Measurements from ENCODE around the gene RMND5A.

Gene RMND5A

DNA sequence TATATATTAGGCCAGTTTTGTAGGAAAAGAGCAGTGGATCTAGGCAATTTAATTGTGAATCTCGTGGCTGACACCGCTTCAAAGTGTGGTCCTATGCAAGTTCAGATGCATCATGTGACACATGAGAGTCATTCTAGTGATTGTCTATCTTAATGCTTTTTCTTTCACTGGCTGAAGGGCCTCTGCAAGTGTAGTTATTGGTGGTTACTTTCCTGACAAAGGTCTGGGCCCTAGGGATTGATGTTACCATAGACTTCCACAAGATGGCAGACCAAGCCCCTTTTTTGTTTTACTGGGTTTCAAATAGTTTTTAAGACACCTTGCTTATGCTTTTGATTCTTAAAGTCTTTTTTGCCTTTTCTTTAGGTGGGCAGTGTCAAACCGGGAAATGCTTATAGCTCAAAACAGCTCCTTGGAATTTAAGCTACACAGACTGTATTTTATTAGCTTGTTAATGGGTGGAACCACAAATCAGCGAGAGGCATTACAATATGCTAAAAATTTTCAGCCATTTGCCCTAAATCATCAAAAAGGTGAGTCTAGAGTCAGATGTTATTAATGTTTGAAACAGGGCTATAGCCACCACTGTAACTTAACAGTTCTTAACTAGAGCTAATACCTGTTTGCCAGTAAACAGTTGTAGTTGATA is 44.7 kb downstream of the RMND5A start:
- Histone ChIP-seq H3K4me2 (ENCODE audit: low read depth, low read length, poor library complexity, severe bottlenecking) (no peak overlapping the region), H3K27ac (ENCODE audit: low read depth, low read length) (no peak overlapping the region), H3K79me2 (ENCODE audit: insufficient read depth, low read length) (peaks cover 5% of the 10 kb centered on the region; the same call in 1 of the 2 replicates), H3K36me3 (ENCODE audit: low read length) (no peaks in the 10 kb centered on the region), H3K9ac (ENCODE audit: low read length) (no peak overlapping the region), H2AFZ (ENCODE audit: low read depth, low read length, severe bottlenecking) (no peak overlapping the region), H3K4me3 (ENCODE audit: insufficient read depth, low read length, poor library complexity, severe bottlenecking) (no peak overlapping the region), H3K9me3 (ENCODE audit: insufficient read depth, low read length) (no peaks in the 10 kb centered on the region), H3K9me2 (replicated peaks; ENCODE audit: insufficient read depth, low read length) (no peaks in the 10 kb centered on the region), H4K20me1 (ENCODE audit: low read depth, low read length) (no peaks in the 10 kb centered on the region), H3F3A (ENCODE audit: insufficient read depth) (no peaks in the 10 kb centered on the region), H3K27me3 (ENCODE audit: low read length) (no peaks in the 10 kb centered on the region)
- no peak for TF ChIP-seq EZH2phosphoT487 (conservative IDR thresholded peaks at IDR 0.05; ENCODE audit: low read length)
- TF ChIP-seq, protein P1, sequence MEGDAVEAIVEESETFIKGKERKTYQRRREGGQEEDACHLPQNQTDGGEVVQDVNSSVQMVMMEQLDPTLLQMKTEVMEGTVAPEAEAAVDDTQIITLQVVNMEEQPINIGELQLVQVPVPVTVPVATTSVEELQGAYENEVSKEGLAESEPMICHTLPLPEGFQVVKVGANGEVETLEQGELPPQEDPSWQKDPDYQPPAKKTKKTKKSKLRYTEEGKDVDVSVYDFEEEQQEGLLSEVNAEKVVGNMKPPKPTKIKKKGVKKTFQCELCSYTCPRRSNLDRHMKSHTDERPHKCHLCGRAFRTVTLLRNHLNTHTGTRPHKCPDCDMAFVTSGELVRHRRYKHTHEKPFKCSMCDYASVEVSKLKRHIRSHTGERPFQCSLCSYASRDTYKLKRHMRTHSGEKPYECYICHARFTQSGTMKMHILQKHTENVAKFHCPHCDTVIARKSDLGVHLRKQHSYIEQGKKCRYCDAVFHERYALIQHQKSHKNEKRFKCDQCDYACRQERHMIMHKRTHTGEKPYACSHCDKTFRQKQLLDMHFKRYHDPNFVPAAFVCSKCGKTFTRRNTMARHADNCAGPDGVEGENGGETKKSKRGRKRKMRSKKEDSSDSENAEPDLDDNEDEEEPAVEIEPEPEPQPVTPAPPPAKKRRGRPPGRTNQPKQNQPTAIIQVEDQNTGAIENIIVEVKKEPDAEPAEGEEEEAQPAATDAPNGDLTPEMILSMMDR (IDR thresholded peaks at IDR 0.05; ENCODE audit: insufficient read depth, low read length, poor library complexity, severe bottlenecking) = peak; percentile 63

DNA sequence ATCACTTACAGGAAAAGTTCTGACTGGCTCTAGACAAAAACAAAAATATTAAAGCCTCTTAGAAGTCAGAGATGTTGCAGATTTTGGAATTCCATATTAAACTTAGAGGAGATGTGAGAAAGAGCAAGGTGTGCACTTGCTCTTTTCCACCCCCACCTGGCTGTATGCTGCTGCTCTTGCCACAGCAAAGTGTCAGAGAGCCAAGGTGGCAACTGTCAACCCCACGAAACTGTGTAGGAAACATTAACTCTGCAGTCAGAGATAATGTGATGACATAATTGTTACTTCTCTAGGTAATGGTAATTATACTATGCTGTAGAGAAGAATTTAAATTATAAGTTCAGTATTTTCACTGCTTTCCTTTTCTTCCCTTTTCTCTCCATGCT is 45.2 kb downstream of the RMND5A start:
- Histone ChIP-seq H2AFZ (ENCODE audit: low read depth, low read length, severe bottlenecking) (no peak overlapping the region), H3K9ac (ENCODE audit: low read length) (no peak overlapping the region), H3K4me3 (ENCODE audit: insufficient read depth, low read length, poor library complexity, severe bottlenecking) (no peak overlapping the region), H3K36me3 (ENCODE audit: low read length) (no peaks in the 10 kb centered on the region), H4K20me1 (ENCODE audit: low read depth, low read length) (no peaks in the 10 kb centered on the region), H3K9me3 (ENCODE audit: insufficient read depth, low read length) (no peaks in the 10 kb centered on the region), H3K9me2 (replicated peaks; ENCODE audit: insufficient read depth, low read length) (no peaks in the 10 kb centered on the region), H3K27me3 (ENCODE audit: low read length) (no peaks in the 10 kb centered on the region), H3K4me2 (ENCODE audit: low read depth, low read length, poor library complexity, severe bottlenecking) (no peak overlapping the region), H3K79me2 (ENCODE audit: insufficient read depth, low read length) (0 out of 2 replicates have a peak, but pooled peaks cover 5% of the 10 kb centered on the region), H3F3A (ENCODE audit: insufficient read depth) (no peaks in the 10 kb centered on the region), H3K27ac (ENCODE audit: low read depth, low read length) (no peak overlapping the region)
- no peak for TF ChIP-seq EZH2phosphoT487 (conservative IDR thresholded peaks at IDR 0.05; ENCODE audit: low read length)
- TF ChIP-seq, protein P1 (IDR thresholded peaks at IDR 0.05; ENCODE audit: insufficient read depth, low read length, poor library complexity, severe bottlenecking) = no peak

DNA sequence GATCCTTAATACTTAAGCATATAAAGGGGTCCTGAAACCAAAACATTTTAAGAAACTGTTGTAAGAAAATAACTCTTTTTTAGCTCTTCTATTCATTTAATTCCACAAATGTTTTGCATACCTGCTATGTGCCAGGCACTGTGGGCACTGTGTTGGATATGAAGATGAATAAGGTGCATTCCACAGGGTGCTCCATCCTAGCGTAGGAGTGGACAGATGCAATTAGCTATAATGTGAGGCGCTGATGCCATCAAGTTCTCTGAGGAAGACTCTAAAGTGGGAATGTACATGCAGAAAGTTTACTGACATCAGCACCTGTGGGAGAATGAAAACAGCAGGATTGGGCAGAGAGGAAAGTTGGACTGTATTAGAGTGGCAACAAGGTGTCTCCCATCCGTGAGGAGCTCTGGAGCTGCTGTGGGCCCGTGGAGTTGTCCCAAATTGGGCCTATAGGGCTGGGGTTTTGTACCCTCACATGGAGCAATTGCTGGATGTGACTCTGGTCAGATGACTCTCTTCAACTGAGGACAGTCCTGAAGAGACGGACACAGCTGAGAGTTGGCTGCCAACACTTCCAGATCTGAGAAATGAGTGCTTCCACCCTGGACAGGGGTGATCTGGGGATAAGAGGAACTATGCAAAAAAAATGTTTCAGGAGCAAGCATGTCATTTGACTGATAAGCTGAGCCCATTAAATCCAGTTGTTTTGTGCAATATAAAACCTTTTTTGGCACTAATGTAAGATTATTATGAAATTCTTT is 48.3 kb downstream of the RMND5A start:
- no peaks in the 10 kb centered on the region for H3K9me2 ChIP-seq (replicated peaks; ENCODE audit: insufficient read depth, low read length)

More for the DNA sequence above, 48.3 kb downstream of the RMND5A start:
- H3K79me2 ChIP-seq (ENCODE audit: insufficient read depth, low read length) = no peaks in the 10 kb centered on the region
- peaks cover 3% of the 10 kb centered on the region for H3K36me3 ChIP-seq (ENCODE audit: low read length)
- no peak overlapping the region for H2AFZ ChIP-seq (ENCODE audit: low read depth, low read length, severe bottlenecking)
- H3K27me3 ChIP-seq (ENCODE audit: low read length) = no peaks in the 10 kb centered on the region
- H3F3A ChIP-seq (ENCODE audit: insufficient read depth) = no peaks in the 10 kb centered on the region
- H3K4me3 ChIP-seq (ENCODE audit: insufficient read depth, low read length, poor library complexity, severe bottlenecking) = no peak overlapping the region
- no peak overlapping the region for H3K27ac ChIP-seq (ENCODE audit: low read depth, low read length)
- no peaks in the 10 kb centered on the region for H4K20me1 ChIP-seq (ENCODE audit: low read depth, low read length)
- TF ChIP-seq EZH2phosphoT487 (conservative IDR thresholded peaks at IDR 0.05; ENCODE audit: low read length) = no peak
- TF ChIP-seq, protein P1 (IDR thresholded peaks at IDR 0.05; ENCODE audit: insufficient read depth, low read length, poor library complexity, severe bottlenecking) = no peak
- H3K9ac ChIP-seq (ENCODE audit: low read length) = no peak overlapping the region
- no peaks in the 10 kb centered on the region for H3K9me3 ChIP-seq (ENCODE audit: insufficient read depth, low read length)
- H3K4me2 ChIP-seq (ENCODE audit: low read depth, low read length, poor library complexity, severe bottlenecking) = no peak overlapping the region

Data from SU-DHL-6 (cell line).